ENCODE data around the gene CYYR1.

- no peak for TF ChIP-seq EZH2 (IDR thresholded peaks at IDR 0.05)
- TF ChIP-seq FOXP2 (optimal IDR thresholded peaks at IDR 0.05; ENCODE audit: control extremely low read depth, extremely low read length, insufficient read depth): no peak
- TF ChIP-seq POLR2AphosphoS5 (IDR thresholded peaks at IDR 0.05; ENCODE audit: borderline replicate concordance, low read depth, low read length): no peak
These were observed 50.4 kb downstream of the CYYR1 start for GRCh38 chr21:26522704-26523103.
